Measurements from ENCODE around the gene KBTBD2.
"Not testable (repeated sequence)": the region's sequence is repeated elsewhere in the genome, so short reads cannot be mapped to it uniquely, and the experiment has no call there.

Gene KBTBD2

DNA sequence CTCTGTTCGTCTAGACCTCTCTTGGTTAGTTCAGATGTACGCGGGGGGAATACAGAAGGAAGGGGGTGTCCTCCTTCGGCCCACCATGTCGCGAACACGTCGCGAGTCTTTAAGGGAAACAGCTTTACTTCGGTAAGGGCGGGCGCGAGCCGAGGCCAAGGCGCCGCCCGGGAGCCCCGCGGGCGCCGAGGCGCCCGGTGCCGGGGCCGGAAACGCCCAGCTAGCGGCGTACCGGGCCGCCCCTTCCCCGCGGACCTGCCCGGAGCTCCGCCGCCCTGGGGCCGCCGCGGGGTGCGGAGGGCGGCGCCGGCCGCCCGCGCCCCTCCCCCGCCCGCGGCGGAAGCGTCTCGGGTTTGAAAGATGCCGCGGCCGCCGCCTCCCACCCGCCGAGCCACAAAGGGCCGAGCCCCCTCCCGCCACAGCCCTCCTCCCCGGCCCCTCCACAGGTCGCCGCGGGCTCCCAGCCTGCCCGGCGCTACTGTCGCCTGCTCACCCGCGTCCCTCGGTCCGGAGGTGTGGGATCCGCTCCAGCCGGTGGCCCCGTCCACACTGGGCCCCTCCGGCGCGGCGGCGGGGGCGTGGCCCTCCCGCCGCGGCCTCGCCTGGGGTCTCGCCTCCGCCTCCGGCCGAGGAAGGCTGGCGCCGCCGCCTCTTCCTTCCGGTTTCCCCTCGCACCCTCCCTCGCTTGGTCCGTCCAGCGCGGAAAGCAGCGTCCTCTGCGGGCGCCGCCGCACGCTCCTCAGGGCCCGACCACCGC lies at the start of gene KBTBD2:
TSS of gene KBTBD2 (minus strand) at position 718 of the 757 bp plus-strand sequence. CDS start 12,156 bp downstream, outside the sequence.
- peak; percentile 77 for DNase-seq

DNA sequence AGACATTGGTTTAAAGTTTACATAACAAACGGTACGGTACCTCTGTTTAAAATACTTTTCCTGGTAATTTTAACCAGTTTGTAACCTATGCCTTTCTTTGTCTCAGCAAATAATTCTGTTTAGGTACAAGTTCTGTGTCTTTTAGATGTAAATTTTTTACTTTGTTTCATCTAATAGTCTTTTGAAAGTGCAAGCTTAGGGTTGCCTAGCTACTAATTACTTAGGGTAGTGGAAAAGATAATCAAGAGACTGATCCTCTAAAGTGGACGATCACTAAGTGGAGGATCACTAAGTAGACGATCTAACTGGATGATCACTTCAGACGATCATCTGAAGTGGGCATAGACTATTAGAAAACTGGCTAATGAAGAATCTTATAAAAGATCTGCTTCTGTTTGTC lies 49.6 kb upstream of the KBTBD2 start:
- no peak for DNase-seq

DNA sequence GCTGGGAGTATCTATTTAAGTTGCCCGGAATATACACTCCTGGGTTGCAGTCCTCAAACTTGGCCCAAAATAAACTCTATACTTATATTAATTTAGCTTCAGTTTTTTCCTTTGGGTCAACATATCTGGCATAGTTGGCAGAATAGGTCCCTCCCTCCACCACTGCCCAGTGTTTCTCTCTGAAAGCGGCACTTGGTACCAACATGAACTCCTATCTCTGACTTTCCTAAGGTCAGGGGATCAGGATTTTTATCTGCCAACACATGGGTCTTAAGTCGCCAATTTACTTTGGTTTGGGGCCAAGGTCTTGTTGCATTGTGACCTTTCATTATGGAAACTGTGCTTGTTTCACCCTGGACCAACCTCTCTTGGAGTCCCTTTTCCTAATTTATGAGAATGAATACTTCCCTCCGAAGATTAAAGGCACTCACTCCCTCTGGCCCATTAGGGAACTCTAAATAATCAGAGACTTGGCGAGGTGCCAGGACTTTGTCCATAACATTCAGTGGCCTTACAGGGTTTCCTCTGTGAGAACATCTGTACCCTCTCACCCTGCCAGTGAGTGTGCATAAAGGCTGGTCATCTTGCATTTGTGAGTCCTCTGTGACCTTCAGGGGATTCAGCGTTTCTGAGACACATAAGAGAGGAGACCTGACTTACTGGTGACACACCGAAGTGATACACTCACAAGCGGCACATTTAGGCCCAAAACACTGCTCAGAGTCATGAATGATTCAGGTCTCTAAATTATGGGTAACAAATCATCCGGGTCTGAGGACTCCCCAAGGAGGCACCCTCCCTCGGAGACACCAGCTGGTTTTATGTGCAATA lies 46.0 kb upstream of the KBTBD2 start:
- no peak for DNase-seq

DNA sequence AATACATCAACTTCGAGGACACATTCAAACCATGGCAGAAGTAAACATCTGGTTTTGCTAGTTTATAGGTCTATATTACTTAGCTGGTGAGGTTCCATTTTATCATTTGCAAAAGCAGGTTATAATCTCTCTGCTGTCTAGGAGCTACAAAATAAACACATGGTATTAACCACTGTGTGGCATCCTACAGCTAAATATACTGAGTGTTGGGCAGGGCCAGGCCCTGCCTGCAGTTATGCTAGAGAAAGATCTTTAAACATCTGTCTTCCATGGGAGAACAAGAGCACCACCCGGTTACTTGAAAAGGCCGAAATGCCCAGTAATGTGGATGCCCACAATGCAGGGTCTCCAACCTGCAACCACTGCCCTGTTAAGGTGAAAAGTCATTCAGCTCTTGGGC lies 45.1 kb upstream of the KBTBD2 start:
- DNase-seq, result no peak

DNA sequence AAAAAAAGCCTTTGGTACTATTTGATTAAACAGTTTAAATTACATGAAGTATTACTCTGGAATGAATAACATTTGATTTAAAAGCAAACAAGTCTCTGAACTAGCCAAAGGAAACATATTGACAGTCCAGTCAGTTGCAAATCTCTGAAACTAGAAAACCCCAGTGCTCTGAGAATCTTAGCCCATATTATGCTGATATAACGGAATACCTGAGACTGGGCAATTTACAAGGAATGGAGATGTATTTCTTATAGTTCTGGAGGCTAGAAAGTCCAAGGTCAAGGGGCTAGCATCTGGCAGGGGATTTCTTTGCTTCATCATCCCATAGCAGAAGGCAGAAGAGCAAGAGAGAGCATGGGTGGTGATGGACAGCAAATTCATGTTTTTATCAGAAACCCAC lies 44.0 kb upstream of the KBTBD2 start:
- no peak for DNase-seq

DNA sequence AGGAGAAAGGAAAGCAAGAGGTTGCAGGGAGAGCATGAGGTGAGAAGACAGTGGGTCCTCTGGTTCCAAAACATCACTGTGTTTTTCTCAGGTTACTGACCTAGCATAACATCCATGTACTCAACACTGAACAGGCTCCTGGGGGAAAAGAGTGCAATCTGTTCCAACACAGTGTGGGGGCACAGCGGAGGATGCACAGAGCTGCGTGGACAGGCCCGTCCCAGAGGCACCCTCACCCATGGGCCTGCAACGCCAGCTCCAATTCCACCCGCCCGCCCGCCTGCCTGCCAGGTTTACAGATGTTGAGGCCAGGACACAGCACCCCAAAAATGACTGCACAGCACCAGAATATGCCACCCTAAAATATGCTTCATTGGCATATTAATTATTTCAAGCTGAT lies 38.8 kb upstream of the KBTBD2 start:
- no peak for DNase-seq

DNA sequence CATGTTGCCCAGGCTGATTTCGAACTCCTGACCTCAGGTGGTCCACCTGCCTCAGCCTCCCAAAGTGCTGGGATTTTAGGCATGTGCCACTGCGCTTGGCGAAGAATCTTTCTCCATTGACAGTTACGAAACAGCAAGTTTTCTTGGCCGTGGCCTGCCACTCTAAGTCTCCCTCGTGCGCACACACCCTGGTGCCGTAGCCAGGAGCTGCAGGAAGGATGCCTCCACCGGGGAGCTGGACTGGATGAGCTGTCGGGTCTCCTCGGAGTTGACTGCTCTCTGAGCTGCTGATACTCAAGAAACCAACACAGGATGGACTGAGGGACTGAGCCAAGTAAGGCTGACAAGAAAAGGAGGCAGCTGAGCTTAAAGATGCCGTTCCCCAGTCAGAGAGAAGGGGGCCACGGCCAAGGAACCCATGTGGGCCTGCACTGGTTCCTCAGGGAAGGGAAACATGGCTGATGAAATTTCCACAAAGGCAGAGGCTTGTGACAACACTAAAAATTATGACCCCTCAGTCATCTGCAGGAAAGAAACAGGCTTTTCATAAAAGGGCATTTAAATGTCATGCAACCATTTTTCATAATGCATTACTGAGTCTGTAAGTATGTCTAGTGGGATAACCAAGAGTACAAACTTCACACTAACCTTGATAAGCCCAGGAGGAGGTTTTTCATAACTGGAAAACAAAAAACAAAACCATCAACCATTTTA lies 38.0 kb upstream of the KBTBD2 start:
- DNase-seq, result no peak

DNA sequence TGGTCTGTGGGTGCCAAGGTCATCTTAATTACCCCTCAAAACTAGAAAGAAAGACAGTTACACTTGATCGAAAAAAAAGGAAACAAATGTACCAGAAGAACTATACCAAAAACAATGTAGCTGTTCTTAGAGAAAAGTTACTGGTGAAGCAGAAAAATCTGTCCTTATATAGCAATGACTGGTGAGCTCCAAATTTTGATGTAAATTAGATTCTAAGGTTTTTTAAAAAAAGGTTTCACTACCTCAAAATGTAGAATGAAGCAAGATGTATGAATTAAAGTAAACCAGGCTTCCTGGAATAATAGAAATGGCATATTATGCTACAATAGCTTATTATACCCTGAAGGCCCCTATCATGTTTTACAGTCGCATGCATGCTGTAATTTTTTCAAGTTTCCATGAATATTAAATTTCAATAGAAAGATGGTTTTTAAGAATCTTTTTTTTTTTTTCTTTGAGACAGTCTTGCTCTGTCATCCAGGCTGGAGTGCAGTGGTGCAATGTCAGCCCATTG lies 37.3 kb upstream of the KBTBD2 start:
- DNase-seq, result no peak

DNA sequence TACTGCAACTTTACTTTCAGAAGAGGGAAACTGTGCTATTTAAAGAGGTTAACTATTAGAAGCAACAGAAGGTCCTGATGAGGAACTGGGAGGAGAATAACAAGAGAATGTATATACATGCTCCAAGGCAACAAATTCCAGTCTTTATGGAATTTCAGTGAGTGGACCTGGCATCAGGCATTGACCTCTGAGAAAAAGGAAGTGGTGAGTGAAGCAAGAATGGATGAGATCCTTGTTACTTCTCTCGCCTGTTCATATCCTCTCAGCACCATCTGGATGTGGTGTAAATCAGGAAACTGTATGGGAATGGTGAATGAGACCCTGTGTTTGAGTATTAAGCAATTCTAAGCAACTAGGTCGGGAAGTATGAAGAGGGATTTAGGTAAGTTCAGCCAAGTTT lies 30.3 kb upstream of the KBTBD2 start:
- DNase-seq, result no peak

DNA sequence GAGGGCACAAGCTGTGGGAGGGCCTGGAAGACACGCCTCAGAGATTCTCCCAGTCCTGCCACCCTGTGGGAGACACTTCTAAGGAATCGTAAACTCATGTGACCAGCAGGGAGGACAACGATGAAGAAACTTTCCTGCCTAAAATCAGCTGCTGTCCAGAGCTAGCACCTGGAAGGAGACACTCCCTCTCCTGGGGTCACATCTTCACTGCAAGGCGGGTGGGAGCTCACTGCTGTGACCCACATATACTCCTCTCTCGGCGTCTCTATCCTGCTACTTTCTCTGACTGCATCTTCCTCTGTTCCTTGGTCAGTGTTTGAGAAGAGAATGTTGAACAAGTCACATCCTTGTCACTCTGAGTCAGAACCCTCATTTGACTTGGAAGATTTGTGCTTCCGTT lies 25.4 kb upstream of the KBTBD2 start:
- DNase-seq, result not testable (repeated sequence)

DNA sequence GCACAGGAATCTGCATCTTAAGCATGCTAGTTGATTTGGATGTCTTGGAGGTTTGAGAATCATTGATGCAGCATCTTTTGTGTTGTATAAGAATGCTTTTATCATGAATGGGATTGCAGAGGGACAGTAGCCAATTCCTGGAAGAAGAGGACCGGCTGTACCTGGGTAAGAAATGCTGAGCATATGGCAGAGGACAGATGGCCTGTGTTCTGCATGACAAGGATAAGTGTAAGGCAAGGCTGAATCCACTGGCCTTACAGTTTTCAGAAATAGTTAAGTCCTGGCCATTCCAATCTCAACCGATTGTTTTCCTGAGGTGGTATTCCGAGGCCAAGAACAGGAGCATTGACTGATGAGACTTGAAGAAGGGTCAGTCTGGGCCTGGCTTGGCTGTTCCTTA lies 24.4 kb upstream of the KBTBD2 start:
- DNase-seq, result no peak

DNA sequence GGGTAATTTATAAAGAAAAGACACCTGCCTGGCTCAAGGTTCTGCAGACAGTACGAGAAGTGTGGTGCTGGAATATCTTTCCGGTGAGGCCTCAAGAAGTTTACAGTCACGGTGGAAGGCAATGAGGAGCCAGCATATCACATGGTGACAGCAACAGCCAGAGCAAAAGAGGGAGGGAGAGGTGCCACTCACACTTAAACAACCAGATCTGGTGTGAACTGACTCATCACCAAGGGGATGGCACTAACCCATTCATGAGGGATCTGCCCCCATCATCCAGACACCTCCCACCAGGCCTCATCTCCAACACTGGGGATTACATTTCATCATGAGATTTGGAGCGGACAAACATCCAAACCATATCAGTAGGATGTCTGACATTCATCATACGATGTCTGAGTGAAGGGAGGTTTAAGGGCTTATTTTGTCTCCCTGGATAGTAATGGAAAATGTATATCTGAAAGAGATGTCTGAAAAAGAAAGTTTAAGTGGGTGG lies 23.5 kb upstream of the KBTBD2 start:
- no peak for DNase-seq

DNA sequence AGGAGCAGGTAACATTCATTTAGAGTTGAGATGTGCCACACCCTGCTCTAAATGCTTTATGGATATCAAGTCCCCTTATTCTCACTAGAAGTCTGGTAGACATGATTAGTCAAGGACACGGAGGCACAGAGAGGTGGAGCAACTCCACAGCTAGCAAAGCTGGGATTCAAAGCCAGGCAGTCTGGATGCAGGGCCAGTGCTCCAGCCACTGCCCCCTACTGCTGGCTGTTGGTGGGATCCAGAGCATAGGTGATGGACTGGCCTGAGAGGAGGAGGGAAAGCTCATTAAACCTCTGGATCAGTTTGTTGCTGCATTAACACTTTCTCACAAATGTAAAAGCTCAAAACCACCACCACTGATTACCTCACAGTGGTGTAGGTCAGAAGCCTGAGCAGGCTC lies 22.6 kb upstream of the KBTBD2 start:
- DNase-seq, result no peak

DNA sequence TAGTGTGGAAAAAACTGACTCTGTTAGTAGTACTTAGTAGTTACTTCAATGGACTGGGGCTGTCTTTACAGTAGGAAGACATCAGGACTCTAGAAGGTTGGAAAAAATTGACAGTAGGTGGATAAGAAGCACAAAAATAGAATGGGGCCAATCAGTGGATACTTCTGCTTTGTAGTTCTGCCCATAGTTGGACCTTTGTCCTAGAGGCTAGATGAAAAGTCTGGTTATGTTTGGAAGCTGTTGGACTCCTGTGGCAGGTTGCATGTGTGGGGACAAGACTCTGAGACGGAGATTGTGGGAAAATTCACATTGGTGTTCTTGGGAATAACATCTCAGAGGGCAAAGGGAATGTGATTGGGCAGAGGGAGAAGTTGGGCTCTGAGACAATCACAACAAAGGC lies 18.6 kb upstream of the KBTBD2 start:
- DNase-seq, result no peak

DNA sequence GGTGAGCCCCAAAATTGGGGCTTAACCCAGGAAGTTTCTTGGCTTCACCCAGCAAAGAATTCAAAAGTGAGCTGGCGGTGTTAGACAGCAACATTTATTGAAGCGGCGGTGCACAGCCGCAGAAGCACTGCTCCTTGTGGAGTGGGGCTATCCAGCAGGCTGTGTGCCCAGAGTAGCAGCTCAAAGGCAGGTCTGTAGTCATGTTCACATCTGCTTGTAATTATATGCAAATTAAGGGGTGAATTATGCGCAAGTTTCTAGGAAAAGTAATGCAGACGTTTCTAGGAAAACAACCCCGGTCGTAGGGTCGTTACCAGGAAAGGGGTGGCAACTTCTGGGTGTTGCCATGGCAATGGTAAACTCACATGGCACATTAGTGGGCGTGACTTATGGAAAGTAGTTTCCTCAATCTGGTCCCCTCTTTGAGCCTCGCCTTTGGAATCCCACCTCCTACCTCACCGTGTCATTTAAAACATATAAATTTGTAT lies 13.7 kb upstream of the KBTBD2 start:
- peak; percentile 56 for DNase-seq

DNA sequence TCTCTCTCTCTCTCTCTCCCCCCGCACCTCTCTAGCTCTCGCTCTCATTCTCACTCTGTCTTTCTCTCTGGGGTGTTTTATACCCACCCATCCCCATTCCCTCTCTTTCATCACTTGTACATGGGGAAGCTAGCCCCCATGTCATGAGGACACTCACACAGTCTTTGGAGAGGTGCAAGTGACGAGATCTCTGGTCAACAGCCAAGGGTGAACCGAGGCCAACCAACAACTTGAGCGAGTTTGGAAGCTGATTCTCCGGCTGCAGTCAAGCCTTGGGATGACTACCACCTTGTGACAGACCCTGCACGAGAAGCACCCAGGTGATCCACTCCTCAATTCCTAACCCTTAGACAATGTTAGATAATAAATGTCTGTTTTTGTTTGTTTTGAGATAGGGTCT lies 10.1 kb upstream of the KBTBD2 start:
- DNase-seq, result no peak

DNA sequence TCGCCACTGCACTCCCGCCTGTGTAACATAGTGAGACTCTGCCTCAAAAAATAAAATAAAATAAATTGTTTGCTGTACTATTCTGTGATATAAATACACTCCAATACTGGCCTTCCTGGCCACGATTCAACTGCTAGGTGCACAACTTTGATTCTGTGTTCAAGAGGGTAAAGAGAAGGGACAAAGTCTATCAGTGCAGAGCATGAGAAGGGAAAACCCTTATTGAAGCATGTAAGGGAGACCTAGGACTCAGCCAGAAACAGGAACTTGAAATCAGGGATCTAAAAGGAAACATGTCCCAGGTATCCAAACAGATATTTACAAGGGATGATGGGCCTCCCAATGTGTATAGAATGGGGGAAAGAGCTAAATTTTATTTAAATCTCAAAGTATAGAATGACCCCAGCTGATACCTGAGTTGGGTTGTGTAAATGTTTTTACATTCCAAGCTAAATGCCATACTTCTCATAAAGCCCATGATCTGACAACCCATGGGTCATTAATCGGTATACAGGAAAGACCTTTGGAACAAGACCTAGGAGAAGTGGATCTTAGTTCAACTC lies 9.0 kb upstream of the KBTBD2 start:
- DNase-seq, result no peak

DNA sequence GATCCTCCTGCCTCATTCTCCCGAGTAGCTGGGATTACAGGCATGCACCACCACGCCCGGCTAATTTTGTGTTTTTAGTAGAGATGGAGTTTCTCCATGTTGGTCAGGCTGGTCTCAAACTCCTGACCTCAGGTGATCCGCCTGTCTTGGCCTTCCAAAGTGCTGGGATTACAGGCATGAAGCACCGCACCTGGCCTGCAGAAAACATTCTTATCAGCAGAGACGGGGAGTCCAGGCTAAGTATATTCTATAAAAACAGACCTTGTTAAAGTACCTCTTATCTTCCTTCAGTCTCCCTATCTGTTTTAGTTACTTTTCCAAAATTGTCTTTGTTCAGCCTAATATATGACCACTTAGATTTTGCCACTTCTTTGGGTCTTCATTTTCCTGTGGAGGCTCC lies 5.8 kb upstream of the KBTBD2 start:
- not testable (repeated sequence) for DNase-seq

DNA sequence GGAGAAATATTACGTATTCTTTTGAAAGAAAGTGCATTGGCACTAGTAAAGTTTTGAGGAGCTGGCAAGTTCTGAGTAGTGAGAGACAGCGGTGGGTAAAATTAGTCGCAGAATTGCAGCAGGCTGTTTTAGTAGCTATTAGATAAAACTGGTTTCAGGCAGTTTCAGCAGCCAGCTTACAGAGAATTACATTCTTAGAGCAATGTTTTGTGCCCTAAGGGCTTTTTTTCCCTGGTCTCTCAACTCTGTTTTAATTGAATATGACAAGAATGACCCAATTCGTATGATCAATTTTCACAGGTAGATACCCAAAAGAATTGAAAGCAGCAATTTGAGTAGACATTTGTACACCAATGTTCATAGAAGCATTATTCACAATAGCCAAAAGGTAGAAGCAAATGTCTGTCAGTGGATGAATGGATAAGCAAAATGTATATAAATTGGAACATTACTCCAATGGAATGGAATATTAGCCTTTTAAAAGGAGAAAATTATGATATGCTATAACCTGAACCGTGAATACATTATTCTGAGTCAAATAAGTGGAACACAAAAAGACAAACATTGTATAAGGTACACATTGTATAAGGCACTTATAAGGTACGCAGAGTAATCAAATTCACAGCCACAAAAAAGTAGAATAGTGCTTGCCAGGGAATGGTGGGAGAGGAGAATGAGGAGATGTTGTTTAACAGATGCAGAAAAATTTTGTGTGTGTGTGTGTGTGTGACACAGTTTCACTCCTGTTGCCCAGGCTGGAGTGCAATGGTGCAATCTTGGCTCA lies 5.2 kb upstream of the KBTBD2 start:
- DNase-seq, result no peak

DNA sequence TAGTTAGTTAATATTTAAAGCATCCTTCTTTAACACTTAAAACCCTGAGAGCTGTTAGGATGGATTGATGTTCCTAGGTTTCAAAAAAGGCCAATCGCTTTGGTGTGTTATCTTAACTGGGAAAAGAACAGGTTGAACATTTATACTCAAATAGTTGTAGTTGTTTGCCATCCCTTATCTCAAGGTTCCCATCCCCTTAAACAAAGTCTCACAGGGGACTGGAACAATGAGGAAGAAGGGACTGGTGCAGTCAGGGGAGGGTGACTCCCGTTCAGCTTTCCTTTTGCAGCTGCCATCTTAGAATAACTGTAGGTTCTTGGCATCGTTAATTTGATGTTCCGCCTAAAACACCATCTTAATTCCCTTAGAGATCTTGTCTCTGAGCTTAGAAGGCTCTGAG lies 2.6 kb upstream of the KBTBD2 start:
- no peak for DNase-seq

DNA sequence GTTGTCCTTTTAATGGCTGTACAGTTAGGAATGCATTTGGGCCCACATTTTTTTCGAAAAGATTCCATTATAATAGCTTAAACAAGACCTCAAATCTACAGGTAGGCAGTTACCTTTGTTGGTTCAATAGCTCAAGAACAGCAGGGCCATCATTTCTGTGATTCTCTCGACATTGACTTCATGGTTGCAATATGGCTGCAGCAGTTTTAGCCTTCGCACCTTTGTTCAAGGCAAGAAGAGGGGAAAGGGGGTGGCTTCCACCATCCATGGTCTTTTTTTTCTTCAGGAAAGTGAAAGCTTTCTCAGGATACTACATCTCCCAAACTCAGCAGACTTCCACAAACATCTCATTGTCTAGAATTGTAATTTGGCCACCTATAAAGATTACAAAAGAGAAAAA lies 2.2 kb upstream of the KBTBD2 start:
- DNase-seq, result no peak

DNA sequence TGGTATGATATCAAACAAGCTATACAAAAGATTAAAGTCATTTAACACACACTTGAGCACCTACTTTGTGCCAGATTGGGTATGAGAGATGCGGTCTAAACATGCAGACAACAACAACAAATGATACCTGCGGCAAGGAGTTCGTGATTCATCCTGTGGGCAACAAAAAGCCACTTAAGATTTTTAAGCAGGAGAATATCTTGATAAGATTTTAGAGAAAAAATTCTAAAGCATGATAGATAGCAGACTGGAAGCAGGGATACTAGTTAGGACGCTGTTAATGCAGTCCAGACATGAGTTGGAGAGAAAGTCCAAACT lies 1.6 kb upstream of the KBTBD2 start:
- no peak for DNase-seq

Measured in activated CD8-positive, alpha-beta memory T cell treated with anti-CD3 and anti-CD28 coated beads, Interleukin-2, amount 50 U/mL, for 4 hours (primary cell).